CD4-positive, alpha-beta T cell treated with Interleukin-6 at 100 ng/mL for 8 hours (primary cell): ENCODE results near the gene SYMPK.

Experiments
- DNase-seq: peaks from one replicate; pipeline ENCODE4 v3.0.0-alpha.2; 2020; ENCODE audit warnings: mixed read lengths, low spot score

The SYMPK gene

GRCh38 chr19:45766869-45767346 lies 96.0 kb downstream of the SYMPK start:
- DNase-seq = no peak

GRCh38 chr19:45766296-45766868 lies 96.6 kb downstream of the SYMPK start:
- no peak for DNase-seq

GRCh38 chr19:45765702-45766295 lies 97.1 kb downstream of the SYMPK start:
- no peak for DNase-seq
